GM18507 (cell line): ENCODE results near the gene ZNF143.
A peak's percentile ranks its signal among the peaks of the same experiment; 100 is the strongest.

Experiments
- DNase-seq: peaks from one replicate; pipeline ENCODE4 v3.0.0; 2011; ENCODE audit warnings: low read depth; ENCODE audit not compliant: insufficient read length; ENCODE audit errors: extremely low spot score
- FAIRE-seq: peaks from 2 replicates; lab custom pipeline; 2011; peaks lifted over from hg19 to GRCh38; lab: Jason Lieb, UNC

The ZNF143 gene

DNA sequence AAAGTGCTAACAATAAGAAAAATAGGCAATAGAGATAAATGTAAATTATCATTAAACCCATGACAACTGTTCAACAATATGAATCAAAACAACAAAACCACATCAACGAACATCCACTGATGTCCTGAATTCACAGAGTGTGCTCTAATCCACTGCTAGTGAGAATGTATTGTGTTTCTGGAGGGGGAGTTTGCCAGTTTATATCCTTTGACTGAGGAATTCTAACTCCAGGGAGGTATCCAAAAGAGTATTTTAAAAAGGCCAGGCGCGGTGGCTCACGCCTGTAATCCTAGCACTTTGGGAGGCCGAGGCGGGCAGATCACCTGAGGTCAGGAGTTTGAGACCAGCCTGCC, 110.9 kb downstream of the ZNF143 start:
- DNase-seq = no peak
- no peak for FAIRE-seq

DNA sequence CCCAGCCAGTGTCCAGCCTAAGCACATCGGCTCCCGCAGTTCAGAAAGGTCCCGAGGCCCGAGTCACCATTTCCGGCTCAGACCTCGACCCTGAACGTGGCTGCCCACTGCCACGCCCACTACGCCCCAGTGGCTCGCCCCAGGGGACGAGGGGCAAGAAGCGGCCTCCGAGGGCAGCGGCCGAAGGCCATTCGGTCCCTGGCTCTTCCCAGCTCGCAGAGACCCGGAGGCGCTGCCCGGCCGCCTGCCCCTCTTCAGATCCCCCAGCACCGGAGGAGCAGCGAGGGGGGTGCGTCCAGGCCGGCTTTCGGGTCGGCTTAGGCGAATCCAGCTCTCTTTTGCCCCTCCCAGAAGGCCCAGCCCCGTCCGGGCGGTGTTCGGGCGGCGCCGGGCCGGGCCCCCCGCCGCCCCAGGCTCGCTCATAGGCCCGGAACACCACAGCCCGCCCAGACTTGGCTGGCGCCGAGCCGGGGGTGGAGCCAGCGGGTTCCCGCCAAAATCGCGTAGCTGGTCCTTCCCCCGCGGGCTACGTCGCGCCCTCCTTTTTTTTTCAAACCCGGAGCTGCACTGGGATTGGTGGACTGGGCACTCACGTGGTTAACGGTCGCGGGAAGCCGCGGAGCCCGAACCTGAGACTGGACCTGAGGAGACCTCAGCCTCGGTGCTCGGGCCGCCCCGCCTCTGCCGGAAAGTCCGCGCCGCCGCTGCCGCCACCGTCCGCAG, 112.4 kb downstream of the ZNF143 start, which contains the start of gene WEE1:
TSS of gene WEE1 (plus strand) at position 619 of the 723 bp plus-strand sequence. CDS start 264 bp downstream, outside the sequence.
- FAIRE-seq (peak; percentile 91), DNase-seq (peak; percentile 94)

DNA sequence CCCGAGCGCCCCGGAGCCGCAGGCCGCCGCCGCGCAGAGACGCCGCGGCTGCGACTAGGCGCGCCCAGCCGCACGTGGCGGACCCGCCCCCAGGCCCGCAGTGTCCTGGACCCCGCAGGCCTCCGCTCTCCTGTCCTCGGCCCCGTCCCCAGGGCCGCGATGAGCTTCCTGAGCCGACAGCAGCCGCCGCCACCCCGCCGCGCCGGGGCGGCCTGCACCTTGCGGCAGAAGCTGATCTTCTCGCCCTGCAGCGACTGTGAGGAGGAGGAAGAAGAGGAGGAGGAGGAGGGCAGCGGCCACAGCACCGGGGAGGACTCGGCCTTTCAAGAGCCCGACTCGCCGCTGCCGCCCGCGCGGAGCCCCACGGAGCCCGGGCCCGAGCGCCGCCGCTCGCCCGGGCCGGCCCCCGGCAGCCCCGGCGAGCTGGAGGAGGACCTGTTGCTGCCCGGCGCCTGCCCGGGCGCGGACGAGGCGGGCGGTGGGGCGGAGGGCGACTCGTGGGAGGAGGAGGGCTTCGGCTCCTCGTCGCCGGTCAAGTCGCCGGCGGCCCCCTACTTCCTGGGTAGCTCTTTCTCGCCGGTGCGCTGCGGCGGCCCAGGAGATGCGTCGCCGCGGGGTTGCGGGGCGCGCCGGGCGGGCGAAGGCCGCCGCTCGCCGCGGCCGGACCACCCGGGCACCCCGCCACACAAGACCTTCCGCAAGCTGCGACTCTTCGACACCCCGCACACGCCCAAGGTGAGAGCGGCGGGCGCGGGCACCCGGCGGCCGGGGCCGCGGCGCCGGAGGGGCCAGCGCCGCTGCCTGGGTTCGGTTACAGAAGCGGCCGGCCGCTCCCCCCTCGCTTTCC, 113.2 kb downstream of the ZNF143 start:
- DNase-seq (no peak), FAIRE-seq (no peak)

DNA sequence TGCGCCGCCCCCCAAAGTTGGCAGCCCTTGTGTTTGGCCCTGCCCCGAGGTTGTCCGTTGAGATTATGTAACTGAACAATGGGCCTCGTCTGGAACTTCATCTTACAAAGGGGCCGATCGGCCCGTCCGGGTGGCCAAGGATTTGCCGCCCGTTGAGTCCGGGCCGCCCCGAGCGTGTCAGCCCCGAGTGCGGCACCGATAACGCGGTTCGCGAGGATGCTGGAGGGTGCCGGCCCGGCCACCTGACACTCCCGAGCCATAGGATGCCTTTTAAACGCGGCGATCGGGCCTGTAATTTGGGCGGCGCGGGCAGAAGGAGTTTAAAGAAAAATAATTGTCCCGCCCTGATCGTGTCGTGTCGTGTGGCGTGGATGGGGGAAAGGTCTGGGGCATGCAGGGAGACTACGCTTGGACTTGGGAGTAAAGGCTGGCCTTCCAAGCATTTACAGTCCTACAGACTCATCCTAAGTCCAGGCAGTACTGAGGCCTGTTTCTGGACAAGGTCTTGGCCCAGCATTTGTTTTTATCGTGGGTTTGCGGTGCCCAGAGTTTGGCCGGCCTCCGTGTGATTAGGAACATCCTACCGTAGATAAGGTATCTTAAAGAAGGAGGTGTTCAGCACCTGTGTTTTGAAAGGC, 113.9 kb downstream of the ZNF143 start:
- FAIRE-seq = no peak
- DNase-seq = no peak

DNA sequence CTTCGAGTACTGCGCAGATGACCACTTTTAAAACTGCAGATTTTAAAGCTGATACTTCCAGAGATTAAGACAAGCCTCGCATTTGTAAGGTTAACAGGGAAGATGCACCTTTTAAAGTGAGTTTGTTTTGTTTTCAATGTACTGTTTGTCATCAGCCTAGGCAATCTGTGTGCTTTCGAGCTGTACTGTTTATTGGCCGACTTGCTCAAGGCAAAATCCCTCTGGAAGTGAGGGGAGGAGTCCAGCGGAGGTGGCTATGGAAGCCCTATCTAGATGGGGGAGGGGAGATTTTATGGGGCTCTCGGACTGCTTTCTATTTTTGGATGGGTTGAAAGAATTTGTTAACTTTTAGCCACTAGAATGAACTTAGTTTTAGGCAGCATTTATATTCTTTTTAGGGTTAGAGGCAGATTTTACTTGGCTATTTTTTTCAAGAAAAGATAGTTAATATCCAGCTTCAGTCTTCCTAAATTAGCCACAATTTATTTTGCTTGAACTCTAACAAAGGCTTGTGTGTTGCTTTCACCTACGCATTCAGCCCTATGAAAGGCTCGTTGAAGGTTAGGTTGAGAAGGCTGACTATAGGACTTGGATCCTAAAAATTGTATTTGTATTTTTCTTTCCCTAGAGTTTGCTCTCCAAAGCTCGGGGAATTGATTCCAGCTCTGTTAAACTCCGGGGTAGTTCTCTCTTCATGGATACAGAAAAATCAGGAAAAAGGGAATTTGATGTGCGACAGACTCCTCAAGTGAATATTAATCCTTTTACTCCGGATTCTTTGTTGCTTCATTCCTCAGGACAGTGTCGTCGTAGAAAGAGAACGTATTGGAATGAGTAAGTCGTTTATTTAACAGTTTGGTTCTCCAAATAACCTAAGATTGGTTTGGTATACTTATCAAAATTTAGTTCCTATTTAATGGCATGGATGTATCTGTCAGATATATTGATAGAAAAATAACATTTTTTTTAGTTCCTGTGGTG, 114.7 kb downstream of the ZNF143 start:
- no peak for DNase-seq
- FAIRE-seq = no peak

DNA sequence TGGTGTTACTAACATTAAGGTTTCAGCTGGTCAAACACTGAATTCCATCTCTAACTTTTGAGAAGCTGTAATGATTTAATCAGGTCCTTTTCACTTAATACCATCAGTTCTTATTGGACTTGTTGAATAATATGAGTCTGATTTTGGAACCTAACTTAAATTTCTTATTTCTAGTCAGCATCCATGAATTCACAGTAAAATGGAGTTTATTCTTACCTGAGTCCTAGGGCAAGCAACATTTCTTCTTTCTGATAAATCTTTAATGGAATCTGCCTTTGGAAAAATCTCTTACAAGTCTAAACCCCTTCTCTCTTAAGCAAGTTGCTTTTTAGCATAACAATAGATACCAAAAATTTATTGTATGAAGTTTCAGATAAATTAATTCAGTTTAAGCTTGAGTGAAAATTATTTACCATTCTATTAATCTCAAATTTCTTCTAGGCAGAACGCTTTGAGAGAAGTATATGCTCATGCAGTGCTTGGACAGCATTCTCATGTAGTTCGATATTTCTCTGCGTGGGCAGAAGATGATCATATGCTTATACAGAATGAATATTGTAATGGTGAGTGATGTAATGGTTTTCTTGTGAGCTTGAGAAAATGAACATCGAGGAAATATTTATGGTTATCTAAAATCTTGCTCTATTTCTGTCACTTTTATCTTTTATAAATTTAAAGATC, 116.0 kb downstream of the ZNF143 start:
- DNase-seq = no peak
- FAIRE-seq = no peak

DNA sequence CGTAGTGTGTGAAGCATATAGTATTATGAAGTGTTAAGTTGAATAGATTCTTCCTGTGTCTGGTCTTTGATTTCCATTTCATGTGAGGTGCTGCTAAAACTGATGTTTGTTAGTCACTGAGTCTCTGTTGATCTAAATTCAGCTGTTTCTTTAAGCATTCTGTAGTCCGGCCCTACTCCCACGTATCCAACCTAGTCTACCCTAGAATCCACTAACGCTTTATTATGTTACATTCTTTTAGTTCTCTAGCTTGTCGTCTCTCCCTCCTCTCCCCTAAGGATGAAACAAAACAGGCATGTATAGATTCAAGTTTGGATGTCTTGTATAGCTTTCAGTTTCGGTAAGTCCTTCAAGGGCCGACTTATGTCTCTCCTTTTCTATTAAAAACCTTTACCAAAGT, 116.7 kb downstream of the ZNF143 start:
- peak; percentile 73 for FAIRE-seq
- DNase-seq = no peak
